Thymus (tissue), 11 donors: ENCODE results near the gene LRP1B. TPM values are rescaled to one million over a fixed set of nuclear protein-coding genes. Genes with fewer than 3 reads are reported as not detected.

Experiments used
- DNase-seq, 9 donors: peaks; one replicate each; pipeline ENCODE4 v3.0.0-alpha.2; 2013; ENCODE audit warnings: low spot score in 9 of 9, low read depth in 6 of 9, missing footprints in 1 of 9
- H3K27ac ChIP-seq, 2 donors: one replicate each; pipeline ENCODE4 v1.5.1; 2013; ENCODE audit warnings: control low read depth in 1 of 2, low read depth in 1 of 2, low read length in 1 of 2, mild to moderate bottlenecking in 1 of 2, moderate library complexity in 1 of 2
- H3K27me3 ChIP-seq, 2 donors: one replicate each; pipeline ENCODE4 v1.5.1; 2013; ENCODE audit warnings: low read length in 1 of 2; ENCODE audit not compliant: control insufficient read depth in 2 of 2, insufficient read depth in 1 of 2
- H3K36me3 ChIP-seq, 2 donors: one replicate each; pipeline ENCODE4 v1.5.1; 2013; ENCODE audit warnings: low read length in 1 of 2, mild to moderate bottlenecking in 1 of 2, moderate library complexity in 1 of 2; ENCODE audit not compliant: control insufficient read depth in 2 of 2, insufficient read depth in 2 of 2
- H3K4me1 ChIP-seq, 2 donors: one replicate each; pipeline ENCODE4 v1.5.1; 2013; ENCODE audit warnings: low read length in 2 of 2; ENCODE audit not compliant: control insufficient read depth in 2 of 2, insufficient read depth in 2 of 2
- H3K4me3 ChIP-seq, 2 donors: one replicate each; pipeline ENCODE4 v1.5.1; 2013; ENCODE audit warnings: low read length in 2 of 2, control low read depth in 1 of 2, mild to moderate bottlenecking in 1 of 2
- H3K9me3 ChIP-seq, 2 donors: one replicate each; pipeline ENCODE4 v1.5.1; 2013; ENCODE audit warnings: low read length in 1 of 2, mild to moderate bottlenecking in 1 of 2; ENCODE audit not compliant: control insufficient read depth in 2 of 2, insufficient read depth in 1 of 2
- whole genome bisulfite sequencing: extraction: QIAGEN DNeasy Blood & Tissue Kit; methylation state at CpG from one replicate; pipeline ENCODE4 v1.1.7; 2013; 5-methylcytosine and 5-hydroxymethylcytosine counted together
- polyA plus RNA-seq: library from polyadenylated mRNA; stranded (reverse); fragments of 200-250 nt; gene quantifications from one replicate; pipeline ENCODE4 v1.2.3, GENCODE V29; 2013
- total RNA-seq: library from RNA; stranded (reverse); fragments of 120-200 nt; gene quantifications from one replicate; pipeline ENCODE4 v1.2.4, GENCODE V29; 2013
- donor health status: healthy.

LRP1B gene
- total and polyA plus RNA-seq, 2 donors = 0.18 to 0.28 TPM

DNA sequence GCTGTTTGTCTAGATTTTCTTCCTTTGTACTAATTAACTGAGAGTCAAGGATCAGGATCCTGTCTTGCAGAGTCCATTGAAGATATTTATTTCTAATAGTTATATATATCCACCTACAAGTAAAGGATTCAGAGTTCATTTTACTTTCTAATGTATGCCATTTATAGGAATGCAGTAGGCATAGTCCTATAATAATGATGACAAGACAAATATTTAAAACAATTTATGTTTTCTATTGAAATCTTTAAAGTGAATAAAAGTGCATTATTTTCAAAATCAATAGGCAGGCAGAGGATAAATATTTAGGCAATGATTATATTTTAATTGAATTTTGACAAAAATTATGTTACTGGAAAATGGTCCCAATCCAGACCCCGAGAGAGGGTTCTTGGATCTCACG lies 1919.9 kb downstream of the LRP1B start:
- DNase-seq = no peak
- Histone ChIP-seq H3K9me3 (no peaks in the 10 kb centered on the region), H3K36me3 (no peaks in the 10 kb centered on the region), H3K4me3 (no peak overlapping the region), H3K4me1 (no peaks in the 10 kb centered on the region), H3K27ac (no peak overlapping the region), H3K27me3 (no peaks in the 10 kb centered on the region)
- WGBS = 98% methylated on average over 2 of the region's 2 CpGs

DNA sequence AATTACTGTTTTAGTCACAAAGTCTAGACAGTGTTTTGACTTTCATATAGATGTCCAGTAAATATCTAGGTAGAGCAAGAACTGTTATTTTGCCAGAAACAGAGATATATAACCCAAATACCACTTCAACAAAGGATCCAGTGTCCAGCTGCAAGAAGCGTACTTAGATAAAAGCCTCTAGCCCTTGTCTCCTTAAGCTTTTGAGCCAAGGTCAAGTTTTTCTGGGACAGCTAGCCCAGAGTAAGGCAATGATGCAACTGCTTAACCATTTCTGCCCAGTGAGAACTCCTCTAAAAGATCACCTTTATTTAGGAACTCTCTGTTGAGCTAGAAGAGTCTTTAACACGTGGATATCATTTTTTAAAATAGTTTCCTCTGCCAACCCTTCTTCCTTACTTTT lies 1925.7 kb downstream of the LRP1B start:
- Histone ChIP-seq H3K27me3 (no peaks in the 10 kb centered on the region), H3K4me3 (no peak overlapping the region), H3K36me3 (no peaks in the 10 kb centered on the region), H3K9me3 (no peaks in the 10 kb centered on the region), H3K27ac (no peak overlapping the region), H3K4me1 (no peaks in the 10 kb centered on the region)
- 81% methylated on average over 2 of the region's 2 CpGs for WGBS
- DNase-seq = no peak

GRCh38 chr2:140203347-140203746 lies 1927.5 kb downstream of the LRP1B start:
- no peaks in the 10 kb centered on the region for H3K4me1 ChIP-seq
- DNase-seq = no peak
- H3K36me3 ChIP-seq = no peaks in the 10 kb centered on the region
- 88% methylated on average over 6 of the region's 6 CpGs for WGBS
- H3K27me3 ChIP-seq = no peaks in the 10 kb centered on the region
- H3K27ac ChIP-seq = no peak overlapping the region
- no peaks in the 10 kb centered on the region for H3K9me3 ChIP-seq
- H3K4me3 ChIP-seq = no peak overlapping the region

GRCh38 chr2:140201572-140201971 lies 1929.2 kb downstream of the LRP1B start:
- no peaks in the 10 kb centered on the region for H3K4me1 ChIP-seq
- DNase-seq = no peak
- H3K36me3 ChIP-seq = no peaks in the 10 kb centered on the region
- no peak overlapping the region for H3K27ac ChIP-seq
- H3K27me3 ChIP-seq = no peaks in the 10 kb centered on the region
- 87% methylated on average over 2 of the region's 2 CpGs for WGBS
- no peak overlapping the region for H3K4me3 ChIP-seq
- no peaks in the 10 kb centered on the region for H3K9me3 ChIP-seq

DNA sequence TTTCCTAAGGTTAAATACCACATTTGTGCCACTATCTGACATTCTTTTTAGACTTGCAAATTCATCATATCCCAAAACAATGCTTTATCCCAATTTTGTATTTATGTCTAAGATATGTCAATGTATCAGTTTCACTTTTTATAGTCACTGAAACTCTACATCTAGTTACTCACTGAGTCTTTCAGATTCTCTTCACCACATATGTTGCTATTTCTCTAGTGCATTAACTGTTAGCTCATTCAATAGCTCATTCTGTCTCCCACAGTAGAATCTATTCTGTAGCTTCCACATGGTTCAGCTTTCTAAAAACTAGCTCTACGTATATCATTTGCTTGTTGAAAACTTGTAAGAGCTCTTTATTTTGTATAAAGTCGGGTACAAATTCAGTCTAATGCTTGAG lies 1930.1 kb downstream of the LRP1B start:
- no peak for DNase-seq
- Histone ChIP-seq H3K9me3 (no peaks in the 10 kb centered on the region), H3K27ac (no peak overlapping the region), H3K4me3 (no peak overlapping the region), H3K27me3 (no peaks in the 10 kb centered on the region), H3K36me3 (no peaks in the 10 kb centered on the region), H3K4me1 (no peaks in the 10 kb centered on the region)
- WGBS = 73% methylated on average over 2 of the region's 2 CpGs

GRCh38 chr2:140200307-140200706 lies 1930.5 kb downstream of the LRP1B start:
- H3K4me1 ChIP-seq = no peaks in the 10 kb centered on the region
- H3K9me3 ChIP-seq = no peaks in the 10 kb centered on the region
- H3K27ac ChIP-seq = no peak overlapping the region
- H3K27me3 ChIP-seq = no peaks in the 10 kb centered on the region
- 57% methylated on average over 1 of the region's 1 CpG for WGBS
- no peak overlapping the region for H3K4me3 ChIP-seq
- H3K36me3 ChIP-seq = no peaks in the 10 kb centered on the region
- DNase-seq = no peak

DNA sequence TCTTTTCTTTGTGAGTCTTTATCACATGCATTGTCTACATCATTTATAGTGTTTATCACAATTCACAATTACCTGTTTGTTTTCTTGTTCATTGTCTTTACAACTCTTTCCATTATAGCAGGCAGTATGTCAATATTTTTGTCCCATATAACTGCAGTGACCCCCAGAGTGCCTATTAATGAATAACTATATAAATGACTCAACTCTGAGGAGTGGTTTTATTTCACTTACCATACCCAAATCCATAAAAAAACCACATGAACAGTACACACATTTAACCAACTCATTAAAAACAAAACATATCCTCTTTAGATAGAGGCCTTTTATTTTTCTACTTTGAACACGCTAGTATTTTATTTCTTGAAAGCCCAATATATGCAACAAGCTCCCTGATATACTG lies 1931.5 kb downstream of the LRP1B start:
- no peak for DNase-seq
- H3K4me3 ChIP-seq = no peak overlapping the region
- no peaks in the 10 kb centered on the region for H3K36me3 ChIP-seq
- no peaks in the 10 kb centered on the region for H3K27me3 ChIP-seq
- no peaks in the 10 kb centered on the region for H3K4me1 ChIP-seq
- WGBS = 95% methylated on average over 1 of the region's 1 CpG
- H3K27ac ChIP-seq = no peak overlapping the region
- H3K9me3 ChIP-seq = no peaks in the 10 kb centered on the region

- Histone ChIP-seq H3K4me1 (no peaks in the 10 kb centered on the region), H3K27me3 (no peaks in the 10 kb centered on the region), H3K4me3 (no peak overlapping the region), H3K9me3 (no peaks in the 10 kb centered on the region), H3K27ac (no peak overlapping the region), H3K36me3 (no peaks in the 10 kb centered on the region)
- DNase-seq = no peak
- WGBS = 88% methylated on average over 4 of the region's 4 CpGs
Observed at GRCh38 chr2:140187086-140187485, 1943.7 kb downstream of the LRP1B start.

- H3K36me3 ChIP-seq = no peaks in the 10 kb centered on the region
- H3K4me3 ChIP-seq = no peak overlapping the region
- no peaks in the 10 kb centered on the region for H3K27me3 ChIP-seq
- H3K4me1 ChIP-seq = no peaks in the 10 kb centered on the region
- H3K9me3 ChIP-seq = no peaks in the 10 kb centered on the region
- WGBS = 88% methylated on average over 4 of the region's 4 CpGs
- no peak overlapping the region for H3K27ac ChIP-seq
- DNase-seq = no peak
Observed at GRCh38 chr2:140186313-140186712, 1944.5 kb downstream of the LRP1B start.

GRCh38 chr2:140185076-140185475 lies 1945.7 kb downstream of the LRP1B start:
- Histone ChIP-seq H3K27ac (no peak overlapping the region), H3K9me3 (no peaks in the 10 kb centered on the region), H3K27me3 (no peaks in the 10 kb centered on the region), H3K4me3 (no peak overlapping the region), H3K4me1 (no peaks in the 10 kb centered on the region), H3K36me3 (no peaks in the 10 kb centered on the region)
- DNase-seq = no peak
